Transverse colon (tissue), 3 donors: Measurements from ENCODE around the gene EGFR.

Source experiments
- EP300 ChIP-seq: sonication (generic); formaldehyde crosslinking; IDR thresholded peaks from one replicate; pipeline ENCODE4 v1.6.1; 2017; ENCODE audit warnings: antibody characterized with exemption, low read depth
- POLR2A ChIP-seq: fragments of 450-650 bp; IDR thresholded peaks from one replicate; pipeline ENCODE4 v1.6.1; 2016; ENCODE audit warnings: antibody characterized with exemption, mild to moderate bottlenecking, moderate library complexity
- TF ChIP-seq, protein P1 (sequence below), 5 experiments: fragments of 200-600 bp in 3 of 5; fragments of 450-650 bp in 2 of 5; sonication (generic) in 3 of 5; IDR thresholded peaks; 1 replicate in 2 of 5; 2 replicates in 3 of 5; pipeline ENCODE4 v1.5.1; 2016 to 2017; ENCODE audit warnings: antibody characterized with exemption in 5 of 5, inconsistent platforms in 3 of 5, mild to moderate bottlenecking in 2 of 5, moderate library complexity in 1 of 5

DNA sequence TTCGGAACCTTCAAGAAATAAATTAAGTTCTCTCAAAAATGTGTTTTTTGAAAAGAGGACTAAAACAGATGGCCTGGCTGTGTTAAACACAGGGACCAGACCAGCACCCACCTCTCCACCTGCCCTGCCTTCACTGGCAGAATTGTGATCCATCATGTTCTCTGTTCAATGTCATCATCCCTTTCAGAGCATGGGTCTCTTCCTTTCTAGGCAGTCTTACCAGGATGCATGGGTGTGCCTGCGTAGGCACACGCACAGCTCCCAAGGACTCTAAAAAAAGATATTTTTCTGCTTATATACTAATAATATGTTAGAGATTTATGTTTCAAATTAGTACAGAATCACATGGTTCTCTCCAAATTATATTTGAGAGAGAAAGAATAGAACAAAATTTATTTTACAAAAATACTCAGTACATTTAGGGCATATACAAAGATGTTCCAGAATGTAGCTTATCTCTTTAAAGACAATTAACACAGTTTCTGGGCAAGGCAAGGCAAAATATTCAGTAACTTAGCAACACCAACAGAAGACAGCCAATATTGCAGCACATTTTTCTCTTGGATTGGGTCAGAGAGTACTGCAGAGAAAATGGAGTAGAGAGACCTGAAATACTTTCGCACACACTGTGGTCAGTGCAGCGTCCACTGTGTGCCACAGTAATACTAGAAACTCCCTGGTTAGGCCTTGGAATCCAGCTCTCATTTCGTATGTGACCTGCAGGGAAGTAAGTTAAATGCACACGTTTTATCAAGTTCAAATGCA is 52.8 kb downstream of the EGFR start:
- TF ChIP-seq EP300 (no peak), POLR2A (no peak)
- TF ChIP-seq, protein P1, sequence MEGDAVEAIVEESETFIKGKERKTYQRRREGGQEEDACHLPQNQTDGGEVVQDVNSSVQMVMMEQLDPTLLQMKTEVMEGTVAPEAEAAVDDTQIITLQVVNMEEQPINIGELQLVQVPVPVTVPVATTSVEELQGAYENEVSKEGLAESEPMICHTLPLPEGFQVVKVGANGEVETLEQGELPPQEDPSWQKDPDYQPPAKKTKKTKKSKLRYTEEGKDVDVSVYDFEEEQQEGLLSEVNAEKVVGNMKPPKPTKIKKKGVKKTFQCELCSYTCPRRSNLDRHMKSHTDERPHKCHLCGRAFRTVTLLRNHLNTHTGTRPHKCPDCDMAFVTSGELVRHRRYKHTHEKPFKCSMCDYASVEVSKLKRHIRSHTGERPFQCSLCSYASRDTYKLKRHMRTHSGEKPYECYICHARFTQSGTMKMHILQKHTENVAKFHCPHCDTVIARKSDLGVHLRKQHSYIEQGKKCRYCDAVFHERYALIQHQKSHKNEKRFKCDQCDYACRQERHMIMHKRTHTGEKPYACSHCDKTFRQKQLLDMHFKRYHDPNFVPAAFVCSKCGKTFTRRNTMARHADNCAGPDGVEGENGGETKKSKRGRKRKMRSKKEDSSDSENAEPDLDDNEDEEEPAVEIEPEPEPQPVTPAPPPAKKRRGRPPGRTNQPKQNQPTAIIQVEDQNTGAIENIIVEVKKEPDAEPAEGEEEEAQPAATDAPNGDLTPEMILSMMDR (IDR thresholded peaks at IDR 0.05), result no peak
